Fibroblast of skin of back (primary cell): ENCODE results near the gene CYP4X1. TPM values are rescaled to one million over a fixed set of nuclear protein-coding genes. Genes with fewer than 3 reads are reported as not detected.
A peak's percentile ranks its signal among the peaks of the same experiment; 100 is the strongest.
"Not testable (repeated sequence)": the region's sequence is repeated elsewhere in the genome, so short reads cannot be mapped to it uniquely, and the experiment has no call there.

Experiments used
- DNase-seq: peaks from one replicate; pipeline ENCODE4 v3.0.0-alpha.2; 2013
- polyA plus RNA-seq, 2 experiments: library from polyadenylated mRNA; unstranded; fragments of 120-200 nt; gene quantifications; one replicate each; pipeline ENCODE4 v1.2.1, GENCODE V29; 2013; ENCODE audit not compliant: insufficient read length in 2 of 2

Gene CYP4X1, protein sequence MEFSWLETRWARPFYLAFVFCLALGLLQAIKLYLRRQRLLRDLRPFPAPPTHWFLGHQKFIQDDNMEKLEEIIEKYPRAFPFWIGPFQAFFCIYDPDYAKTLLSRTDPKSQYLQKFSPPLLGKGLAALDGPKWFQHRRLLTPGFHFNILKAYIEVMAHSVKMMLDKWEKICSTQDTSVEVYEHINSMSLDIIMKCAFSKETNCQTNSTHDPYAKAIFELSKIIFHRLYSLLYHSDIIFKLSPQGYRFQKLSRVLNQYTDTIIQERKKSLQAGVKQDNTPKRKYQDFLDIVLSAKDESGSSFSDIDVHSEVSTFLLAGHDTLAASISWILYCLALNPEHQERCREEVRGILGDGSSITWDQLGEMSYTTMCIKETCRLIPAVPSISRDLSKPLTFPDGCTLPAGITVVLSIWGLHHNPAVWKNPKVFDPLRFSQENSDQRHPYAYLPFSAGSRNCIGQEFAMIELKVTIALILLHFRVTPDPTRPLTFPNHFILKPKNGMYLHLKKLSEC
- not detected for polyA plus RNA-seq (2013, experiment 1 of 2; ENCODE audit: insufficient read length)
- not detected for polyA plus RNA-seq (2013, experiment 2 of 2; ENCODE audit: insufficient read length)

DNA sequence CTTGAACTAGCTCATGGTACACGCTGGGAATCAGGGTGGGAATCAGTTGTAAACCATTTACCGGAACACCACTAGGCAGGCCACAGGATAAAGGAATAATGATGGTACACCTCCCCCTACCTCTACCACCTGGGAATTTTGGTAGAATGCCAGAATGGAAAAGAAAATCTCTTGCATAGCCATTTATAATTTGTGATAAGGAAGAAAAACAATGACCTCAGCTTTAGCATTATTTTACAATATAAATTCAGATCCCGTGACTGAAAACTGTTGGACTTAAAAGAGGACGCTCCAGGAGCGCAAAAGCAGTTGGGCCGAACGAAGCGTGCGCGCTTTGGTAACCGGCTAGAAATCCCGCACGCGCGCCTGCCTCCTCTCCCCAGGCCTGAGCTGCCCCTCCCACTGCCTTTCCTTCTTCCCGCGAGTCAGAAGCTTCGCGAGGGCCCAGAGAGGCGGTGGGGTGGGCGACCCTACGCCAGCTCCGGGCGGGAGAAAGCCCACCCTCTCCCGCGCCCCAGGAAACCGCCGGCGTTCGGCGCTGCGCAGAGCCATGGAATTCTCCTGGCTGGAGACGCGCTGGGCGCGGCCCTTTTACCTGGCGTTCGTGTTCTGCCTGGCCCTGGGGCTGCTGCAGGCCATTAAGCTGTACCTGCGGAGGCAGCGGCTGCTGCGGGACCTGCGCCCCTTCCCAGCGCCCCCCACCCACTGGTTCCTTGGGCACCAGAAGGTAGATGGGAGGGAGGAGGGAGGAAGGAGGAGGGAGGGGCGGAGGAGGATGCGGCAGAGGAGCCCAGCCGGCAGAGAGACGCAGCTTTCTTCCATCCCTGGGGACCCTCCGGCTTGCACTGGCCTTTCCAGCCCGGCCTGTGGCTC is at the start of gene CYP4X1:
Gene CYP4X1 (plus strand): TSS at position 402 of the 873 bp plus-strand sequence. CDS start 149 bp downstream, at position 551.
- no peak for DNase-seq

DNA sequence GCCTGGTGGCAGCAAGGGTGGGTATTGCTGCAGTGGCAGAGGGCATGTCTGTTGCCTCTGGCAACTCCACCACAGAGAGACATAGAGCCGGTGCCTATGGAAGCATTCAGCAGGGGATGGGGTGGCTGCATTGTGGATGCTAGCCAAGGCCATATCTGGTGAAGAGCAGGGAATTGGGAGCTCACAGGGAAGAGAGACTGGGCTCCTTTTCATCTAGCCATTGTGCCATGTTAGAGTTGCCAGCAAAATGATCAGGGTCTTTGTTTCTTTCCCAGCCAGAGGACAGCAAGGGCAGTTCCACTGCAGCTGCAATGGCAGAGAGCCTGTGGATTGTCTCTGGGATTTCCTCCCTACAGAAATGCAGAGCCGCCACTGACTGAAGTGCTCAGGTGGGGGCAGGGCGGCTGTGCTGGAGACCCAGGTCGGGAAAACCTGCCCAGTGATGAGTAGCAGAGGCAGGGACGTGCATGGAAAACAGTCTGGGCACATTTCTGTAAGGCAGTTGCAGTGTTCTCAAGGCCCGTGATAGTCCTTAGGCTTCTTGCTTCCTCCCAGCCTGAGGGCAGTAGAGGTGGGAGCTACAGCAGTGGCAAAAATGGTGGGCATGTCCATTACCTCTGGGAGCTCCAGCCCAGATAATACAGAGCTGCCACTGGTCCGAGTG is 40.2 kb upstream of the CYP4X1 start:
- no peak for DNase-seq

DNA sequence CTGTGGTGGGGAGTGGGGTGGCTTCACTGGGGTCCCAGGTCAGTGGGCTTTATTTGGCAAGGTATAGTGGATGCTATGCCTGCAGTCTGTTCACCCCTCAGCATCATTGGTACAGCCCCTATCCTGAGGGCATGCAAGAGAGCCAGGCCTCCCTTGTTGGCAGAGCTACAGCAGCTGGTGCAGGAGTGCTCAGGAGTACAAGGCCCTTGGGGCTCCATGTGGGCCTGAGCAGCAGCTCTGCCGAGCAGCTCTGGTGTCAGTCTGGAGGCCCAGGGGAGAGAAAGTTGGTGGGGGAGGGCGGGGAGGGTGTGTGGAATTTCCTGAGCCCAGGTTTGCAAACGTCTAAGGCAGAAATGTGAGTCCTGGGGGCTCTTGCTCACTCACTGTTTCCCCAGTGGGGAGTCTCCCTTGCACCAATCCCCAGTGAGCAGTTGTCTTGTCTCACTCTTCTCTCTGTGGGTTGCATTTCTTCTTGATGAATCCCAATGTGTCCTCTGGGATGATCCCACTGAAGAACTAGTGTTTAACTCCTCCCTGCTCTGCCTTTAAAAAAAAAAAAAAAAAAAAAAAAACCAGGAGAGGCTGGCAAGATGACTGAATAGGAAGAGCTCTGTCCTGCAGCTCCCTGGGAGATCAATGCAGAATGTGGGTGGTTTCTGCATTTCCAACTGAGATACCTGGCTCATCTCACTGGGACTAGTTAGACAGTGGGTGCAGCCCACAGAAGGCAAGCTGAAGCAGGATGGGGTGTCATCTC is 39.5 kb upstream of the CYP4X1 start:
- DNase-seq, result peak; percentile 86

DNA sequence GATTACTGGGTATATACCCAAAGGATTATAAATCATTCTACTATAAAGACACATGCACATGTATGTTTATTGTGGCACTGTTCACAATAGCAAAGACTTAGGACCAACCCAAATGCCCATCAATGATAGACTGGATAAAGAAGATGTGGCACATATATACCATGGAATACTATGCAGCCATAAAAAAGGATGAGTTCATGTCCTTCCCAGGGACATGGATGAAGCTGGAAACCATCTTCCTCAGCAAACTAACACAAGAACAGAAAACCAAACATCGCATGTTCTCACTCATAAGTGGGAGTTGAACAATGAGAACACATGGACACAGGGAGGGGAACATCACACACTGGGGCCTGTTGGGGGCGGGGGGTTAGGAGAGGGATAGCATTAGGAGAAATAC is 32.9 kb upstream of the CYP4X1 start:
- DNase-seq, result not testable (repeated sequence)

DNA sequence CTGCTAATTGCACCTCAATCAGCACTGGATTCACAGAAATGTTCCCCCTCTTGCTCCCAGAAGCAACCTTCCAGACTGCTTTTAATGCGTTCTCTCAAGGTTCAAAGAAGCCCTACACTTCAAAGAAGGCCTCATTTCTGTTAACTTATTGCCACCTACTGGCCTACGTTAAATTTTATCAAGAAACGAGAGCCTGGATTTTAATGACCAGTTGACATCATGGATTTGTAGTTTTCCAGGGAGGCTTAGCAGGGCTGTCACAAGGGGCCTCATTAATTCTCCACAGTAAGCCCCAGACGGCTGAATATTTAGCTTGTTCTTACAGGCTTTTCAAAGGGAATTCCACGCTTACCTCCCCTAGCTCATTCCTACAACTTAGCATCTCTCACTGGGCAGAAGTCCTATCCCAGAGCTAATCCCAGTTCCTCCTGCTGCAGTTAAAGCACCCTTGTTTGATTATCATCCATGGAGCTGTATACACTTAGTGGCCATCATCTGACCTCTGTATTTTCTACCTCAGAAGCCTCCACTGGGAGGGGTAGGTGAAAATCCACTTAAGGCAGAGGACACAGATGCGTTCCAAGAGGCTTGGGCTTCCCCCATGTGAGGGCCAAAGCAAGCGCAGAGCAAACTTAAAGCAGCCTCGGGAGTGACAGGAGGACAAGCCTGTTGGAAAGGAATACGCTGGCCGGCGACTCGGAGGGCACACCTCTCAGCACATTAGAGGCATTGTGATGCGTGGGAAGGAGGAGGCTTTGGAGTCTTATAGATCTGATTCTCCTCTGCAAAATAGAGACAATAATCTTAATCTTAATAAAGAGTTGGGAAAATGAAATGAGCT is 32.2 kb upstream of the CYP4X1 start:
- DNase-seq, result no peak

DNA sequence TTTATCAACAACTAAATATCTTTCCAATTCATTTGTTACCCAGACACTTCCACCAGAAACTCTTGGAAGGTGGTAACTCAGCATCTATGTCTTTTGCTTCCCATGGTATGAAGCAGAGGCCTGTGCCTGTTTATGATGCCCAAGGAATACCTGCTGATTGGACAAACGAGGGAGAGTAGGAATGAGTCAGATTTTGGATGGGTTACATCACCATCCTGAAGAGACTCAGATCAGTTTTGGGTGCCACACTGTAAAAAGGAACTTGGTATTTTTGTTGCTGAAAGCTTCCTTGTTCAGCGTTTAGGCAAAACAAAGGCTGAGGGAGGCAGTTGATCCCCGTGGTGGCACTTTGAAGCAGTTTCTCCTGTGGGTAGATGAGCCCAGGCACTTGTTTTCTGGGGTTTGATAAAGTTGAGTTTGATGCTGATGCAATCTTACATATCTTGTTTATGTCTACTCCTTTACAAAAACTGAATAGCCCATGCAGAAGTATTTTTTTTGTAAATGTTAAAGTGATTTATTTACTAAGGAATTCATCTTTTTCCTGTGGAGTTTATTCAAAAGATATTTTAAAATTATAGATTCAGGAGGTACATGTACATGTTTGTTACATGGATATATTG is 26.7 kb upstream of the CYP4X1 start:
- DNase-seq, result no peak

DNA sequence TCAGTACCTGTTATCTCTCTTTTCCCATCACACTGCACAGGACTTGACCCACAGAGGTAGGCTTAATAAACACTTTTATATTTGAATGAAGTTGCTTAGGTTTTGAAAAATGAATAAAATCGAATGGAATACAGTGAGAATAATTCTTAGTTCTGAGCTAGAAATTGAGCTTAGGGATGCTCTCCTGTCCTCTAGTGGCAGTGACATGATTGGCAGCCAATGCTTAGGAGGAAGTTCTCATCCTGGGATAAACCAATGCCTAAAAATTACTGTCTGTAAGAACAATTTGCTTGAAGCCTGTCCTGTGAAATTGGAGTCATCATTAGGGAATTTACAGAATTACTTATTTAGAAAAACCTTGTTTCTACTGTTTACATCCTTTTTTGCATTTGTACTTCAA is 21.3 kb upstream of the CYP4X1 start:
- DNase-seq, result no peak

DNA sequence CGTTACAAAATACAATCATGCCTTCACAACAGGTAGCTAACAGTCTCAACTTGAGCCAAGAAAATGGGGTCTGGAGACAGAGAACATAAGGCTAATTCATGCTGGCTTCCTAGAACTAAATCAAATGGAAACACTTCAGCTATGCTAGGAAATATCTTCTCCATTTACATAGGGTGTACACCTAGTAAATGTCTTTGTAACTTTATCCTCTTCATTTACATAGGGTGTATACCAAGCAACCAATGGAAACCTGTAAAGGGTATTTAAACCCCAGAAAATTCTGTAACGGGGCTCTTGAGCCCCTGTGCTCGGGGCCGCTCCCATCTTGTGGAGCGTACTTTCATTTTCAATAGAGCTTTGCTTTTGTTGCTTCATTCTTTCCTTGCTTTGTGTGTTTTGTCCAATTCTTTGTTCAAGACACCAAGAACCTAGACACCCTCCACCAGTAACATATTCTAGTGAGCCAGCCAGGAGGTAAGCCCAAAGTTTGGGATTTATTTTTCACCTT is 19.5 kb upstream of the CYP4X1 start:
- no peak for DNase-seq

DNA sequence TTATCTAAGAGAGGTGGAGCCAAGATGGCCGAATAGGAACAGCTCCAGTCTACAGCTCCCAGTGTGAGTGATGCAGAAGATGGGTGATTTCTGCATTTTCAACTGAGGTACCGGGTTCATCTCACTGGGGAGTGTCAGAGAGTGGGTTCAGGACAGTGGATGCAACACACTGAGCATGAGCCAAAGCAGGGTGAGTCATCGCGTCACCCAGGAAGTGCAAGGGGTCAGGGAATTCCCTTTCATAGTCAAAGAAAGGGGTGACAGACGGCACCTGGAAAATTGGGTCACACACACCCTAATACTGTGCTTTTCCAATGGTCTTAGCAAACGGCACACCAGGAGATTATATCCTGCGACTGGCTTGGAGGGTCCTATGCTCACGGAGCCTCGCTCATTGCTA is 17.0 kb upstream of the CYP4X1 start:
- not testable (repeated sequence) for DNase-seq

DNA sequence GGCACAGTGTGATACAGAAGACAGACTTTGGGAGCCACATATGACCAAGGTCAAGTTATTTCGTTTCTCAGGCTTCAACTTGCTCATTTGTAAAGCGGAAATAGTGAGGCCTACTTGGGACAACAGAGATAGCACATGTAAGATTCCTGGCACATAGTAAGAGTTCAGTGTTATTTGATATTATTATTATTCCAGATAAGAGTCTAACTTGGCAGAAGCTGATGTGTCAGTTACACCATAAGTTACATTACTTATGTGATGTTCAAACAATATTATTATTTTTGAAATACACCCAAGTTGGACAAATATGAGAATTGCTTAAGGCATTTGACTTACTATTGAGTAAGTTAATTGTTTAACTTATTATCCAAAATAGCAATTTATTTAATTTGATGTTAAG is 10.2 kb upstream of the CYP4X1 start:
- DNase-seq, result no peak

DNA sequence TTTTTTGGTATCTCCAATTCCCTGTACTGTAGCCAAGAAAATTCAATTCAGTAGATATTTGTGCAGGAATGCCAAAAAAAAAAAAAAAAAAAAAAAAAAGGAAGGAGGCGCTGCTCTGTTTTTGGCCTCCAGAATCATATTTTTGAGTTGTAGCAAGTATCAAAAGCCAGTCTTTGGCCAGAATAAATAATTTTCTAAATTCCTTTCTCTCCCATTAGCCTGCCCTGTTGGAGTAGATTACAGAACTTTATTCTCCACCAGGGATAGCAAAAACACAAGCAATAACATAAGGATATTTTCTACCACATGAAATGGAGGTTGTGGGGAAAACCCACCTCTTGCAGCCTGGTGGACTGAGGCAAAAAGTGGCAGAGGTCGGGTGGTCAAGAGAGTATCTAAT is 2.4 kb upstream of the CYP4X1 start:
- DNase-seq, result no peak

DNA sequence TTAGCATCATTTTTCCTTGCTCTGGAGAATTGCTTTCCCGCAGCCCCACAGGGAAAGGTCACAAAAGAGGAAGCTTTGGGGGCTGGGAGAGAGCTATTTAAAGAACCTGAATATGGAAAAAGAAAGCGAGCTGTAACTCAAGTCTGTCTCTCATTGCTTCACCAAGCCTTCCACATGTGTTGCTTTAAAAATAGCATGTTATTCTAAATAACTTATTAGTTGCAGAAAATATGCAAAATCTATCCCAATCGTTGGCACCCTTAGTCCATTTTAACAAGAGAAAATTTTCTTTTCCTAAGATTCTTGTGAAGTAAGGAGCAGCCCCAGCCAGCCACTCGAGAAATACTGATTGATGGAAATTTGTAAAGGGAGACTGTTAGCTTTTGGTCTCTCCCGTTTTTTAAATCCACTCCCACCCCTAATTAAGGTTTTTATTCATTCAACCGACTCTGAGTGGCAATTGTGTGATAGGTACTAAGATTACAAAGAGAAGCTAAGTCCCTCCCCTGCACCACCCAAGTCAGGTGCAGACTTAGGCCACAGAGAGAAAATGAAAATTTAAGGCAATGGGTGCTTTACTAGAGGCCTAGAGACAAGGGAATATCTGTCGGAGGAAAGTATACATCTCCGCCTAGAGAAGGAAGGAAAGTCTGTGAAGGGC is 802 bp downstream of the CYP4X1 start:
- no peak for DNase-seq

DNA sequence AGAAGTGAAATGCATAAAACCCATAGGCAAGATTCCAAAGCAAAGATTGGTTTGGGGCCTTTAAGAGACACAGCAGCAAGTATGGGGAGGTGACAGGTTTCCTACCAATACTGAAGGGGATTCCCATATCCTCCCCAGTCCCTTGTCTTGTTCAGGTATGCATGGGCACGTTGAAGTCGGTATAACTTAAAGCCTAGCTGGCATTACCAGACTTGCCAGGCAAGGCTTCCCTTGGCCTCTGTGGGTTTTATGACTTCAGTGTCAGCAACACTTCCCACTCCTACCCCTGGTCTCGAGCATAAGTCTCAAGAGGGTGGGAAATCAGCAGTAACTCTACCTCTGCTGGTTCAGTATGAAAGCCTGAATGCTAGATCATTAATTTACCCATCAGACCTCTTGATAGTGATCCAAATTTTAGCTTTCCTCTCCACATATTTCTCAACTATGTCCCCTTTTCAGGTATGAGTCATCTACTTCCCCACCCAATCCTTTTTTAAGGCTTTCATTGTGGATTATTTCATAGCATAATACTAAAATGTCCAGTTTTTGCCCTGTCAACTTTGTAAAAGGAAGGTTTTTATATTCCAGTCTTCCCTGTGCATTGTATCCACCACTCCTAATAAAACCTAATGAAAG is 6.8 kb downstream of the CYP4X1 start:
- DNase-seq, result no peak

DNA sequence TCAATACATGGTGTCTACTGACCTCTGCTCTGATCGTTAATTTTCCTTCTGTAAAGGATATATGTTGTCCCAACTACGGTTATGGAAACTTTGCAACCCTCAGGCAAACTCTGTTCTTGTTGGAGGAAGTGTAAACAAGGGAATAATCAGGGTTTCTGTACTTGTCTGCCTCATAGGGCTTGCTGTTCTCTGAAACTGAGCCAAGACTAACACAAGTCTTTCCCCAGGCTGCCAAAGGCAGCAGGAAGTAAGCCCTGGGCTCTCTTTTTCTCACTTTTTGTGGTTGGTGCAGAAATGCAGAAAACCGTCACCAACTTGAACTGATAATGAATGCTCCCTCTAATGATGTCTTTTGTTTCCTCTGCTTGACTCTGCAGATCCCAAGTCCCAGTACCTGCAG is 7.6 kb downstream of the CYP4X1 start:
- DNase-seq, result peak; percentile 62

DNA sequence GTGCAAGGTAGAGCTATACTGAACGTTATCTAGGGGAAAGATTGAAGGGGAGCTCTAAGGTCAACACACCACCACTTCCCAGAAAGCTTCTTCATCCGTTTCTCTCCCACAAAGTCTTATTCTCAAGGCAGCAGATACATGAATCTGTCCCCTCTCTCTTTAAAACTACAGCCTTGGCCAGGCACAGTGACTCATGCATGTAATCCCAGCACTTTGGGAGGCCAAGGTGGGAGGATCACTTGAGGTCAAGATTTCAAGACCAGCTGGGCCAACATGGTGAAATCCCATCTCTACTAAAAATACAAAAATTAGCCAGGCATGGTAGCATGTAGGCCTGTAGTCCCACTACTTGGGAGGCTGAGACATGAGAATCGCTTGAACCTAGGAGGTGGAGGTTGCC is 8.1 kb downstream of the CYP4X1 start:
- DNase-seq, result no peak

DNA sequence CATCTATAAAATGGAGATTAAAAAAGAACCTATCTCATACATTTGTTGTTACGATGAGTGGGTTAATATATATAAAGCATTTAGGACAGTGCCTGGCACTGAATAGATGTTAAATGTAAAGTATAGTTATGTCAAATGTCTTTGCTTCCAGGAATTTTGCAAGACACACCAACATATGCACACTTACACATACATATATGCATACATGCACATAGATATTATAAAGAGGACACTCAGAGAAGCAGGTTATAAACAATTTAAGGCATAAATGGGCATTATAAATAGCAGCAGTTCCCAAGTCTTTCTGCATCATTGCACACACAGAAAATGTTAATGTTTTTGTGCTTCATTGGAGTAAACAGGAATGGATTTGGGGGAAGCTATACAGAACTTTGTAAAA is 13.3 kb downstream of the CYP4X1 start:
- no peak for DNase-seq

DNA sequence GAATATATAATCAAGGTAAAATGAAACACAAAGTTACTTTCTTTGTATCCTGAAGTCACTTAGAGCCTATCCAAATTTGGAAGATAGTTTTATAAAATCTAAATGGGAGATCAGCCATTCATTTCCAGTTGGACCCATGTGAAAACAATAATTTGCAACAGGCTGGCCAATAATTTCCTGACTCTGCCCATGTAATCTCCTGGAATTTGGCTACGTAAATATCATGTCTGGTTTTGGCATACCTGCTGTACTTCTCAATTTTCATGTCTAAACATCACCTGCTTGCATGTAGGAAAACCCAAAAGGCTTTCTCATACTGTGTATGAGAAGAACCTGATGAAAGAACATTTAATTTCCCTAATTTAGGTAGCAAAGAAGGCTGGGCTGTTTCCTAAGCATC is 35.9 kb downstream of the CYP4X1 start:
- no peak for DNase-seq

DNA sequence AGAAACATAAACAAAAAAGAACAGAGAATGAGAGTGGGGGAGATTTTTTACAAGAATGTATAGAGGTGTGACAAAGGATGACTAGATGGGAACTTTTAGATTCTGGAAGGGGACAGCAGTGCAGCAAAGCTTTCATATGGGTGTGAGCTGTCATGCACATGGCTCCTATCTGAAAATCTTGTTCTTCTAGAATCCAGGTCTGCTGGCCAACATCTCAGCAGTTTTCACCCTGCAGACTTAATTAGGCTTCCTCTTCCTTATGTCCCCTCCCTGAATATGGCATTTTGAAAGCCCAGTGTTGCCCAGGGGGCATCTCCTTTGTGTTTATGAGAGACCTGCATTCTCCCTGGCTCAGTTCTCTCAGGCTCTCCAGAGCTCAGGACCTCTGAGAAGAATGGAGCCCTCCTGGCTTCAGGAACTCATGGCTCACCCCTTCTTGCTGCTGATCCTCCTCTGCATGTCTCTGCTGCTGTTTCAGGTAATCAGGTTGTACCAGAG is 43.7 kb downstream of the CYP4X1 start, which contains the start of gene CYP4Z1:
Gene CYP4Z1 (plus strand): TSS at position 135 of the 498 bp plus-strand sequence. CDS start 260 bp downstream, at position 395.
- DNase-seq, result no peak

DNA sequence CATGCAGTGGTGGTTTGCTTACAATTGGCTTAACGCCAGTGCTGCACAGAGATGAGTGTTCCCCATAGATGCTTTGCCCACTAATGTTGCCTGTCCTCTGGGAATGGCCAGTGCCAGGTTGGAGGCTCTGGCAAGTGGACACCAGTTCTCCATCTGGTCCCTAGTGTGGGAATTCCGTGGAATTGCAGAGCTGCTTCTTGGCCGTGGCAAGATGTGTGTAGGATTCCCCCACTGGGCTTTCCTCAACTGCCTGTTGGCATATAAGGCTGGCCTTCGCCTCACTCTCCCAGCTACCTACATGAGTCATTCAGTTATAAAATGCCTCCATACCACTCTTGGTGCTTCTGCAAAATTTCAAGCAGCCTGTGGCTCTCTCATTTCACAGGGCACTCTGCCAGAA is 45.6 kb downstream of the CYP4X1 start:
- DNase-seq, result not testable (repeated sequence)
